Measurements from ENCODE around the gene STRBP. TPM values are rescaled to one million over a fixed set of nuclear protein-coding genes. Genes with fewer than 3 reads are reported as not detected.
"Not testable (repeated sequence)": the region's sequence is repeated elsewhere in the genome, so short reads cannot be mapped to it uniquely, and the experiment has no call there.

STRBP gene
- total RNA-seq, 1 experiment from 2014 or later, result 74.0 TPM

GRCh38 chr9:123276551-123276950 is 8.2 kb upstream of the STRBP start:
- no peak overlapping the region for H3K9ac ChIP-seq (ENCODE audit: extremely low read depth, insufficient read length, low read length)
- H3K79me2 ChIP-seq (ENCODE audit: insufficient read depth, low read length), result no peaks in the 10 kb centered on the region
- H2BK120ac ChIP-seq (ENCODE audit: low read depth, low read length, poor library complexity, severe bottlenecking), result no peak overlapping the region
- peaks cover 6 to 11% of the 10 kb centered on the region in 2 experiments for H3K9me3 Mint-ChIP-seq
- no peak for TF ChIP-seq CTCF (conservative IDR thresholded peaks at IDR 0.05)
- H2BK20ac ChIP-seq (ENCODE audit: low read depth, low read length, poor library complexity, severe bottlenecking), result no peak overlapping the region
- no peak overlapping the region for H3K18ac ChIP-seq (ENCODE audit: insufficient read length, low read depth, low read length)
- no peaks in the 10 kb centered on the region for H4K20me1 ChIP-seq (ENCODE audit: control insufficient read depth, insufficient read depth, insufficient read length)
- no peaks in the 10 kb centered on the region for H3K79me1 ChIP-seq (ENCODE audit: insufficient read depth, low read depth, low read length, poor library complexity, severe bottlenecking)
- H3K36me3 Mint-ChIP-seq (ENCODE audit: insufficient read depth in 1 of 3, low read depth in 3 of 3), result peaks cover 0 to 6% (median 0%) of the 10 kb centered on the region in 3 experiments; a peak in 2 of 7 replicates
- H3K27ac Mint-ChIP-seq, result no peak overlapping the region
- DNase-seq, result no peak
- no peak overlapping the region for H2BK5ac ChIP-seq (ENCODE audit: insufficient read length, low read length)
- H2BK12ac ChIP-seq (ENCODE audit: insufficient read length, low read depth, low read length), result no peak overlapping the region
- no peak overlapping the region for H3K23ac ChIP-seq (ENCODE audit: insufficient read length, low read depth, low read length)
- no peak overlapping the region for H4K91ac ChIP-seq (ENCODE audit: insufficient read length, low read depth, low read length)
- no peaks in the 10 kb centered on the region for H3K27me3 ChIP-seq (ENCODE audit: insufficient read depth, low read length)
- H3K27ac ChIP-seq (ENCODE audit: insufficient read length, low read depth, low read length), result no peak overlapping the region
- H3K4me1 Mint-ChIP-seq, result peaks cover 6 to 7% of the 10 kb centered on the region in 2 experiments
- H2AFZ ChIP-seq (ENCODE audit: low read length), result no peak overlapping the region
- H3K23me2 ChIP-seq (ENCODE audit: insufficient read length, low read depth, low read length, poor library complexity, severe bottlenecking), result no peaks in the 10 kb centered on the region
- peaks cover 4% of the 10 kb centered on the region; the same call in 1 of the 2 replicates for H3K27me3 Mint-ChIP-seq (ENCODE audit: low read depth)
- H3K4me1 ChIP-seq (ENCODE audit: insufficient read depth, low read length), result peaks cover 3% of the 10 kb centered on the region; the same call in 1 of the 2 replicates
- no peak overlapping the region for H3K4ac ChIP-seq (ENCODE audit: low read depth, low read length)
- no peak overlapping the region for H4K8ac ChIP-seq (replicated peaks; ENCODE audit: insufficient read length, low read depth, low read length)
- no peak overlapping the region for H3K4me3 Mint-ChIP-seq
- H3K4me2 ChIP-seq (ENCODE audit: insufficient read depth, insufficient read length, low read length), result no peak overlapping the region
- no peak overlapping the region for H2AK5ac ChIP-seq (ENCODE audit: insufficient read length, low read length)
- no peaks in the 10 kb centered on the region for H3K9me3 ChIP-seq (ENCODE audit: control insufficient read depth, low read depth, low read length)
- no peak overlapping the region for H3K14ac ChIP-seq (ENCODE audit: insufficient read depth, low read length)
- no peak overlapping the region for H2BK15ac ChIP-seq (ENCODE audit: low read depth, low read length)
- H3K56ac ChIP-seq (ENCODE audit: insufficient read length, low read depth, low read length), result no peak overlapping the region
- H3T11ph ChIP-seq (ENCODE audit: low read length), result no peak overlapping the region
- no peak overlapping the region for H4K5ac ChIP-seq (ENCODE audit: insufficient read length, low read depth, low read length)

- not testable (repeated sequence) for H3K36me3 Mint-ChIP-seq (ENCODE audit: insufficient read depth in 1 of 3, low read depth in 3 of 3); H3T11ph ChIP-seq (ENCODE audit: low read length); H2AK5ac ChIP-seq (ENCODE audit: insufficient read length, low read length); H2AFZ ChIP-seq (ENCODE audit: low read length); H2BK12ac ChIP-seq (ENCODE audit: insufficient read length, low read depth, low read length); H4K8ac ChIP-seq (replicated peaks; ENCODE audit: insufficient read length, low read depth, low read length); H3K9me3 ChIP-seq (ENCODE audit: control insufficient read depth, low read depth, low read length); H4K5ac ChIP-seq (ENCODE audit: insufficient read length, low read depth, low read length); H2BK120ac ChIP-seq (ENCODE audit: low read depth, low read length, poor library complexity, severe bottlenecking); H3K23ac ChIP-seq (ENCODE audit: insufficient read length, low read depth, low read length); H3K79me1 ChIP-seq (ENCODE audit: insufficient read depth, low read depth, low read length, poor library complexity, severe bottlenecking); H2BK15ac ChIP-seq (ENCODE audit: low read depth, low read length); H4K91ac ChIP-seq (ENCODE audit: insufficient read length, low read depth, low read length); H3K27me3 Mint-ChIP-seq (ENCODE audit: low read depth); H3K9me3 Mint-ChIP-seq; H3K27me3 ChIP-seq (ENCODE audit: insufficient read depth, low read length); H3K27ac Mint-ChIP-seq; H3K27ac ChIP-seq (ENCODE audit: insufficient read length, low read depth, low read length); H4K20me1 ChIP-seq (ENCODE audit: control insufficient read depth, insufficient read depth, insufficient read length); H3K4me3 Mint-ChIP-seq; H3K4me1 ChIP-seq (ENCODE audit: insufficient read depth, low read length); H2BK5ac ChIP-seq (ENCODE audit: insufficient read length, low read length); H2BK20ac ChIP-seq (ENCODE audit: low read depth, low read length, poor library complexity, severe bottlenecking); H3K14ac ChIP-seq (ENCODE audit: insufficient read depth, low read length); H3K18ac ChIP-seq (ENCODE audit: insufficient read length, low read depth, low read length); H3K4ac ChIP-seq (ENCODE audit: low read depth, low read length); DNase-seq; H3K79me2 ChIP-seq (ENCODE audit: insufficient read depth, low read length); H3K9ac ChIP-seq (ENCODE audit: extremely low read depth, insufficient read length, low read length); H3K56ac ChIP-seq (ENCODE audit: insufficient read length, low read depth, low read length); H3K4me2 ChIP-seq (ENCODE audit: insufficient read depth, insufficient read length, low read length)
- H3K23me2 ChIP-seq (ENCODE audit: insufficient read length, low read depth, low read length, poor library complexity, severe bottlenecking), result peaks cover 15% of the 10 kb centered on the region
- H3K4me1 Mint-ChIP-seq, result peaks cover 22 to 29% of the 10 kb centered on the region in 2 experiments
- no CpG with 5 or more reads among the region's 6 CpGs for WGBS (ENCODE audit: extremely low coverage, insufficient read length, low lambda C conversion rate)
Observed at GRCh38 chr9:123271133-123271532, 2.7 kb upstream of the STRBP start.
